ENCODE data around the gene RBMS1.
"Not testable (repeated sequence)": the region's sequence is repeated elsewhere in the genome, so short reads cannot be mapped to it uniquely, and the experiment has no call there.

The RBMS1 gene

GRCh38 chr2:160465406-160465805 lies 28.2 kb downstream of the RBMS1 start:
- DNase-seq (no peak), ATAC-seq (peak; percentile 87)
- Mint-ChIP-seq H3K27me3 (no peaks in the 10 kb centered on the region), H3K4me3 (no peak overlapping the region), H3K9me3 (no peaks in the 10 kb centered on the region), H3K4me1 (peaks cover 59% of the 10 kb centered on the region), H3K27ac (peak overlapping the region; percentile 13 to 79)

- DNase-seq (no peak), ATAC-seq (peak; percentile 41)
- no peaks in the 10 kb centered on the region for H3K9me3 Mint-ChIP-seq
- H3K27me3 Mint-ChIP-seq, result no peaks in the 10 kb centered on the region
- H3K4me1 Mint-ChIP-seq, result peaks cover 61% of the 10 kb centered on the region
- H3K27ac Mint-ChIP-seq, result peak overlapping the region in 1 of 2 donors; percentile 13
- H3K4me3 Mint-ChIP-seq, result no peak overlapping the region
Observed at GRCh38 chr2:160465002-160465401, 28.6 kb downstream of the RBMS1 start.

GRCh38 chr2:160464017-160464416 lies 29.6 kb downstream of the RBMS1 start:
- Mint-ChIP-seq H3K9me3 (no peaks in the 10 kb centered on the region), H3K4me3 (no peak overlapping the region), H3K4me1 (peaks cover 58% of the 10 kb centered on the region), H3K27me3 (no peaks in the 10 kb centered on the region), H3K27ac (no peak overlapping the region)
- DNase-seq (no peak), ATAC-seq (no peak)

DNA sequence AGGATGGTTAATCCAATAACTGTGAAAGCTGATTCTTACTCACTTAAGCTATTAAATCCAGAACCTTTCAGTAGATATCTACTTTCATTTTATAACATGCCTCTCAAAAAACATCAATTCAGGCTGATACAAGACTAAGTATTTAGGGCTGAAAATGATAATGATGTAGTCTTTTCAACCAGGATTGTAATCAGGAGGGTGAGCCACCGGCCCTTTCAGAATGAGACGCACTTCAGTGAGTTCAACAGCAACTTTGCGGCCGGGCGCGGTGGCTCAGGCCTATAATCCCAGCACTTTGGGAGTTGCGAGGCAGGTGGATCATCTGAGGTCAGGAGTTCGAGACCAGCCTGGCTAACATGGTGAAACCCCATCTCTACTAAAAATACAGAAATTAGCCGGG lies 30.4 kb downstream of the RBMS1 start:
- DNase-seq (no peak), ATAC-seq (peak; percentile 44)
- Mint-ChIP-seq H3K27ac (no peak overlapping the region), H3K27me3 (no peaks in the 10 kb centered on the region), H3K4me3 (no peak overlapping the region), H3K9me3 (no peaks in the 10 kb centered on the region), H3K4me1 (peaks cover 57% of the 10 kb centered on the region)

DNA sequence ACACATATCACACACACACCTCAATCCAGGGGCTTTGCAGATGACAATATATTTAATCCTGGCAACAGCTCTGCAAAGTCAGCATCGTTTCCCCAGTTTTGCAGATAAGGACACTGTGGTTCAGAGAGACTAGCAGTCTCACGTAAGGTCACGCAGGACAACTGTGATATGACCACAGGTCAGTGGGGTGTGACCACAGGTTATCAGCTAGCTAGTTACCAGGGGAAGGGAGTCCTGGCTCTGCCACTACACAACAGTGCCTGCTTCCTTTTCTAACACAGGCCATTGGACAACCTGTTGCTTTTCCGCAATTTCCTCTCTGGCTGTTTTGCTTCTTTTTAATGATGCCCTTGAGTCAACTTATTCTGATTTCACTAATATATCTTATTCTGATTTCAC lies 33.3 kb downstream of the RBMS1 start:
- no peak overlapping the region for H3K4me3 Mint-ChIP-seq
- no peak overlapping the region for H3K27ac Mint-ChIP-seq
- ATAC-seq, result no peak
- peaks cover 41% of the 10 kb centered on the region for H3K4me1 Mint-ChIP-seq
- DNase-seq, result no peak
- H3K27me3 Mint-ChIP-seq, result no peaks in the 10 kb centered on the region
- no peaks in the 10 kb centered on the region for H3K9me3 Mint-ChIP-seq

DNA sequence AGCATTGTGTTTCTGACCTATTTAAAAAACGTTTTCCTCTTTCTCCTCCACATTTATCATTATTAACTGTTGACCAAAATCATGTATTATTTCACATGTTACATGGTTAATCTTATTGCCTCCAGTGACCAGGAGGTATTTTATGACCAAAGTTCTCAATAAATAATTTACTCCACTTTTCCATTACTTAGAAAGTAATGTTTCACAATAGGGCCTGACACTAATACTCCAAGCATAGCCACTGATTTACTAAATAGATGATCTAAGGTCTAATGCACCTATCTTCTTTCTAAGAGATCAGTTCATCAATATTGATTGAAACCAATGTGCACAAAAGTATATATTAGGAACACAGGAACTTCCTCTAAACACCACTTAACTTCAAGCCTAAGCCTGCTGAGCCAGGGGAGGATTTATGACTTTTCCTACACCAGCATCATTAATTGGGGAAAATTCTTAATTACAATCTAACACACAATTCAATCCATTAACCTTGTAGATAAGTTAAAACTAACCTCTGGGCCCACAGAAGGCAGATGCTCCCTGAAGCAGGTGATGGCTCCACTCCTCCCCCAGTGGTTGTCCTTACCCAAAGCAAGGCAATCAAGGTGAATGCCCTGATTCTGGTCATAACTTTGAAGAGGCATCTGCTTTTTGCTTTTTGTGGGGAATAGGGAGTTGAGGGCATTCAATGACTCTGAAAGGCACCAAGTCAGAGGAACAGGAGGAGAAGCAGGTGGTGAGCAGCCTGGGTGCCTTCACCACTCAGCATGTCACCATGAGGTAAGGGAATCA lies 33.9 kb downstream of the RBMS1 start:
- Mint-ChIP-seq H3K9me3 (no peaks in the 10 kb centered on the region), H3K27ac (no peak overlapping the region), H3K27me3 (no peaks in the 10 kb centered on the region), H3K4me1 (peaks cover 40% of the 10 kb centered on the region), H3K4me3 (no peak overlapping the region)
- DNase-seq (no peak), ATAC-seq (no peak)

GRCh38 chr2:160458718-160459453 lies 34.7 kb downstream of the RBMS1 start:
- H3K4me3 Mint-ChIP-seq, result no peak overlapping the region
- ATAC-seq (no peak), DNase-seq (no peak)
- H3K27ac Mint-ChIP-seq, result no peak overlapping the region
- no peaks in the 10 kb centered on the region for H3K27me3 Mint-ChIP-seq
- peaks cover 36% of the 10 kb centered on the region for H3K4me1 Mint-ChIP-seq
- H3K9me3 Mint-ChIP-seq, result no peaks in the 10 kb centered on the region

- H3K4me1 Mint-ChIP-seq, result peaks cover 23% of the 10 kb centered on the region
- no peak overlapping the region for H3K27ac Mint-ChIP-seq
- no peaks in the 10 kb centered on the region for H3K9me3 Mint-ChIP-seq
- DNase-seq (no peak), ATAC-seq (no peak)
- H3K27me3 Mint-ChIP-seq, result no peaks in the 10 kb centered on the region
- no peak overlapping the region for H3K4me3 Mint-ChIP-seq
Observed at GRCh38 chr2:160457588-160457987, 36.0 kb downstream of the RBMS1 start.

DNA sequence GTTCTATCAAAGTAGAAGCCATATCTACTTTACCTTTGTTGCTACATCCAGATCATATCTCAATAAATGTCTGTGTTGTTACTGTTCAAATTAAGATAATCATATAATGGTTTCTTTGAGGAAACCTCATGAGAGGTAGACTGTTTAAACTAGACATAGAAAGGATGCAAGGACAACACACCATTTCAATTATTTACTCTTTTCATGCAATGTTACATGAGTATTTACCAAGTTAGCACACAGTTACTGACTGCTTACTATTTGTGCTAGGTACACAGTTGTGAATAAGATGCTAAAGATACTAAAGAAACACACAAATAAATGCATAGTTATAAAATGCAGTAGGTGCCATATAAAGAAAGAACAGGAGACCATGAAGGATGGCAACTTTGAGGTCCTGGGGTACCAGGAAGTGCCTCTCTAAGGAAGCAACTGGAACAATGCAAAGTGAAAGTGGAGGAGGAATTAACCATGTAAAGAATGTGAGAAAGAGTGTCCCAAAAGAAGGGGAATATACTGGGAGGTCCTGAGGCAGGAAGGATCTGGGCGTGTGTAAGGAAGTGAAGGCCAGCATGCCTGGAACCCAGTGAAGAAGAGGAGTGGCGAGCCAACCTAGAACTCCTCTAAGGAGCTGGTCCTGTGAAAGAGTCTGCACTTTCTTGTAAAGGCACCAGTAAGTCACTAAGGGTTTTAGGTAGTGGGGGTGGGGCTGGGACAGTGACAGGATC lies 39.4 kb downstream of the RBMS1 start:
- no peak overlapping the region for H3K4me3 Mint-ChIP-seq
- no peak for DNase-seq
- H3K27me3 Mint-ChIP-seq, result no peaks in the 10 kb centered on the region
- H3K27ac Mint-ChIP-seq, result no peak overlapping the region
- H3K4me1 Mint-ChIP-seq, result peaks cover 7% of the 10 kb centered on the region
- H3K9me3 Mint-ChIP-seq, result no peaks in the 10 kb centered on the region
- no peak for ATAC-seq

DNA sequence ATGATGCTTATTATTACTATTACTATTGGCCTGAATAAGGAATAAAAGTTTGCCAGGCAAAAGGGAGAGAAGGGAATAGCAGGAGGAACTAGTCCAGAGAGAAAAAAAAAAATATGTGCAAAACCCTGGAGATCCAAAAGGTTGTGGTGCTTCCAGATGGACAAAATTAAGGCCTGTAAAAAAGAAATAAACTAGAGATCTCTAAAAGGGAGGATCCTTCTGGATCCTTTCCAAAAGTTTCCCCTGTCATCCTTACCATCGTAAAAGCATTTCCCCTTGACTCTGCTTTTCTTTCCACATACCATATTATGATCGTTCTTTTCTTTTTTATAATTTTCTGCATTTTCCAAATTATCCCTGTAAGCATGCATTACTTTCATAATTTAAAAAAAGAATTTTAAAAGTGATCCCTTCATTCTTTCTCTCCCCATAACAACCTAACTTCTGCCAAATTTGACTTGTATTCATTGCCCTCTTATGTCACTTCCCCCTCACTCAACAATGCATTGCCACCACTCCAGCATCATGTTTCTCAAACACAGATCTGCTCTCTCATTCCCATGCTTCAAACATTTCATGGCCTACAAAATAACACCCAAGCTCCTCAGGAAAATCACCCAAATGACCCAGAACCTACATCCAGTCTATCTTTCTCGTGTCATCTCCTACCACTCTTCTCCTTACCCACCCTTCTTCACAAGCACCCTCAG lies 40.3 kb downstream of the RBMS1 start:
- H3K4me3 Mint-ChIP-seq, result no peak overlapping the region
- no peak overlapping the region for H3K27ac Mint-ChIP-seq
- H3K27me3 Mint-ChIP-seq, result no peaks in the 10 kb centered on the region
- no peaks in the 10 kb centered on the region for H3K9me3 Mint-ChIP-seq
- DNase-seq (no peak), ATAC-seq (no peak)
- peaks cover 7% of the 10 kb centered on the region for H3K4me1 Mint-ChIP-seq

GRCh38 chr2:160450486-160450885 lies 43.1 kb downstream of the RBMS1 start:
- H3K9me3 Mint-ChIP-seq, result peaks cover 0 to 4% of the 10 kb centered on the region in 2 donors
- ATAC-seq (no peak), DNase-seq (no peak)
- peaks cover 6% of the 10 kb centered on the region for H3K4me1 Mint-ChIP-seq
- no peaks in the 10 kb centered on the region for H3K27me3 Mint-ChIP-seq
- no peak overlapping the region for H3K27ac Mint-ChIP-seq
- H3K4me3 Mint-ChIP-seq, result no peak overlapping the region

GRCh38 chr2:160448821-160449220 lies 44.8 kb downstream of the RBMS1 start:
- H3K27ac Mint-ChIP-seq, H3K4me3 Mint-ChIP-seq, H3K27me3 Mint-ChIP-seq, ATAC-seq, DNase-seq, H3K9me3 Mint-ChIP-seq, H3K4me1 Mint-ChIP-seq: not testable (repeated sequence)

- H3K27ac Mint-ChIP-seq, result no peak overlapping the region
- no peak for ATAC-seq
- no peak overlapping the region for H3K4me3 Mint-ChIP-seq
- H3K9me3 Mint-ChIP-seq, result peaks cover 14 to 15% of the 10 kb centered on the region in 2 donors
- H3K4me1 Mint-ChIP-seq, result no peaks in the 10 kb centered on the region
- no peak for DNase-seq
- no peaks in the 10 kb centered on the region for H3K27me3 Mint-ChIP-seq
Observed at GRCh38 chr2:160445673-160446072, 47.9 kb downstream of the RBMS1 start.

DNA sequence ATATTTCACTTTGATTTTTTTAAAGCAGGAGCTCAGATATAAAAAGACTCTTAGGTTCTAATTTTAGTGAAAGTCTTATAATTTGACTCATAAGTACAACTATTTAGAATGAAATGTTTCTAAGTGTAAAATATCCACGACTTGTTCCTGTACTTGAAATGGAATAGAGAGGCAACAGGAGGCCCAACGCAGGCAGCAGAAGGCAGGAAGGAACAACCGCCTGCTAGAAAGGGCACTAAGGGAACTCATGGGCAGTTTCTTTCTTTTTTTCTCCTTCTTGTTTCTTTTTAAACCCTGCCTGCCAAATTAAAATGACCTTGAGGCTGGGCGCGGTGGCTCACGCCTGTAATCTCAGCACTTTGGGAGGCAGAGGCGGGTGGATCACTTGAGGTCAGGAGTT lies 51.0 kb downstream of the RBMS1 start:
- no peak for ATAC-seq
- Mint-ChIP-seq H3K27me3 (no peaks in the 10 kb centered on the region), H3K27ac (no peak overlapping the region), H3K9me3 (peaks cover 21 to 22% of the 10 kb centered on the region in 2 donors), H3K4me3 (no peak overlapping the region), H3K4me1 (no peaks in the 10 kb centered on the region)
- DNase-seq, result no peak

GRCh38 chr2:160440888-160441287 lies 52.7 kb downstream of the RBMS1 start:
- H3K4me3 Mint-ChIP-seq, result no peak overlapping the region
- no peaks in the 10 kb centered on the region for H3K27me3 Mint-ChIP-seq
- no peak overlapping the region for H3K27ac Mint-ChIP-seq
- peaks cover 7% of the 10 kb centered on the region for H3K4me1 Mint-ChIP-seq
- ATAC-seq (no peak), DNase-seq (no peak)
- peaks cover 17 to 21% of the 10 kb centered on the region in 2 donors for H3K9me3 Mint-ChIP-seq

Measured in stimulated activated naive CD8-positive, alpha-beta T cell treated with anti-CD3 and anti-CD28 coated beads, Interleukin-15, amount 100 ng/mL, for 72 hours (primary cell).